ENCODE measurements around the gene KCNK16.
A peak's percentile ranks its signal among the peaks of the same experiment; 100 is the strongest.

KCNK16 gene

DNA sequence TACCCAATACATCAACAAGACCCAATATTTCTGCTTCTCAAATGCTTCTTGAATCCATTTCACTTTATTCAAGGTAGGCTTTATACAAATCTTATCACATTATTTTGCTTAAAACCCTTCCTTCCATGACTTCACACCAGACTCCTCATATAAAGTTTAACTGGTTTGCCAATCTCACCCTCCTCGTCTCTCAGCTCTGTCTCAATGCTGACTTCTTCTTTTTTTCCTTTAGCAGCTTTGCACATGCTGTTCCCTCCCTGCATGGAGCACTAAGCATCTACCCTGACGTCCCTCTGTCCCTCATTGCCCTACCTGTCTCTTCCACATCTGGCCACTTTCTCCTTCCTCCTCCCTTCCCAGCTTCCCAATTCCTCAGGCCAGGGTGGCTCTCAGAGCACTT lies 39.7 kb downstream of the KCNK16 start:
- Histone ChIP-seq H3K9me3 (no peaks in the 10 kb centered on the region), H3K4me2 (no peak overlapping the region), H3K27me3 (no peaks in the 10 kb centered on the region), H3K36me3 (no peaks in the 10 kb centered on the region), H3K9ac (no peak overlapping the region), H4K20me1 (no peaks in the 10 kb centered on the region), H3K4me1 (peaks cover 16% of the 10 kb centered on the region), H3K4me3 (no peak overlapping the region), H3K27ac (no peak overlapping the region)
- TF ChIP-seq Cebpa-rat (IDR thresholded peaks at IDR 0.05) = no peak

- Histone ChIP-seq H4K20me1 (no peaks in the 10 kb centered on the region), H3K36me3 (no peaks in the 10 kb centered on the region), H3K27me3 (no peaks in the 10 kb centered on the region), H3K4me1 (peaks cover 16% of the 10 kb centered on the region), H3K9me3 (no peaks in the 10 kb centered on the region), H3K9ac (no peak overlapping the region), H3K27ac (no peak overlapping the region), H3K4me2 (no peak overlapping the region), H3K4me3 (no peak overlapping the region)
- no peak for TF ChIP-seq Cebpa-rat (IDR thresholded peaks at IDR 0.05)
Observed at GRCh38 chr6:39281312-39281980, 41.1 kb downstream of the KCNK16 start.

DNA sequence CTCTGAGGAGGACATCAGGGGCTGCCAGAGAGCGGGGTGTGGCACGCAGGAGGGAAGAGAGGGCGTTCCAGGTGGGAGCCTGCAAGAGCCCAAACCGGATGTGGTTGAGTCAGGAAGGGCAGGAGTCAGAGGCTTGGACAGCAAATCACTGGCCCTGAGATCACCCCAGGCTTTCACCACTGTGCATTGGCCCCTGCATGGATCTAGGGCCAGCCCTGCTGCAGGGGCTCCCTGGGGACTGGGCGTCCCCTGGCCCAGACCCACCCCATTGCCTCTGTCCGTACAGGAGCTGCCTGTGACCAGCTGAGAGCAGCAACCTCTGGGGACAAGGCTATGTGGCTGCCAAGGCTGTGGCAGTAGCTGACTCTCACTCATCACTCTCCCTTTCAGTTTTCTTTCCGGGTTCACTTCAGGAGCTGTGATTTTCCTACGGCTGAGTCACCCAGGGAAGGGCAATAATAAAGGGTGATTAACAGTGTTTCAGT lies 42.2 kb downstream of the KCNK16 start:
- H3K9ac ChIP-seq = no peak overlapping the region

GRCh38 chr6:39279539-39279938 lies 43.0 kb downstream of the KCNK16 start:
- no peaks in the 10 kb centered on the region for H3K27me3 ChIP-seq
- H3K4me1 ChIP-seq = peaks cover 16% of the 10 kb centered on the region
- no peaks in the 10 kb centered on the region for H3K9me3 ChIP-seq
- H3K27ac ChIP-seq = no peak overlapping the region
- no peak overlapping the region for H3K9ac ChIP-seq
- no peaks in the 10 kb centered on the region for H4K20me1 ChIP-seq
- TF ChIP-seq Cebpa-rat (IDR thresholded peaks at IDR 0.05) = no peak
- peak overlapping the region; percentile 60 for H3K4me2 ChIP-seq
- H3K36me3 ChIP-seq = no peaks in the 10 kb centered on the region
- no peak overlapping the region for H3K4me3 ChIP-seq

More for the DNA sequence above, 42.2 kb downstream of the KCNK16 start:
- no peaks in the 10 kb centered on the region for H3K9me3 ChIP-seq
- H3K27ac ChIP-seq = no peak overlapping the region
- no peaks in the 10 kb centered on the region for H3K27me3 ChIP-seq
- H3K4me2 ChIP-seq = peak overlapping the region; percentile 60
- no peaks in the 10 kb centered on the region for H4K20me1 ChIP-seq
- H3K36me3 ChIP-seq = no peaks in the 10 kb centered on the region
- no peak overlapping the region for H3K4me3 ChIP-seq
- no peak for TF ChIP-seq Cebpa-rat (IDR thresholded peaks at IDR 0.05)
- peaks cover 16% of the 10 kb centered on the region for H3K4me1 ChIP-seq

DNA sequence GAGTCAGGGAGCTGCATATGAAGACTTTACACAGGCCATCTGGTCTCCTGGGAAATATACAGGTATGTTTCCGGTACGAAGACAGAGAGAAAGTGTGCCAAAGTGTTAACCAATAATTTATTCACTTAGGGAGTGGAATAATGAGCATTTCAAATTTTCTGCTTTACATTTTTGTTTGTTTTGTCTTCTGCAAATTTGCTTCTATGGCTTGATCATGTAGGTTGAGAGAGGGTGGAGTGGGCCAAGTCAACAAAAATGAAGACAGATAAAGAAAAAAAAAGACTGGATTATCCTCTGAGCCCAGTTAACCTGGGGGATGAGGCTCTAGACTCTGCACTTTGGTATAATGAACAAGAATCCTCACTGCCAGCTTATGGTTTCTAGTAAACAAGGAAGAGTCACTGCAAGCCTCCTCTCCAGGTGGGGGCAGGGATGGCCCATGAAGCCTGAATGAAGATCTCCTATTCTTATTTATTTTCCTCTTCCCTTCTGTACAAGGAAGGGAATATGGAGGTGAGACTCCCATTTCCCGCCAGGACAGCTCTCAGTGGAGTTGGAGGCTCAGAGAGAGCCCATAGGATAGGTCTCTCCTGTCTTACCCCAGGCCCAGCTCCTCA lies 46.0 kb downstream of the KCNK16 start:
- H3K9me3 ChIP-seq = no peaks in the 10 kb centered on the region

DNA sequence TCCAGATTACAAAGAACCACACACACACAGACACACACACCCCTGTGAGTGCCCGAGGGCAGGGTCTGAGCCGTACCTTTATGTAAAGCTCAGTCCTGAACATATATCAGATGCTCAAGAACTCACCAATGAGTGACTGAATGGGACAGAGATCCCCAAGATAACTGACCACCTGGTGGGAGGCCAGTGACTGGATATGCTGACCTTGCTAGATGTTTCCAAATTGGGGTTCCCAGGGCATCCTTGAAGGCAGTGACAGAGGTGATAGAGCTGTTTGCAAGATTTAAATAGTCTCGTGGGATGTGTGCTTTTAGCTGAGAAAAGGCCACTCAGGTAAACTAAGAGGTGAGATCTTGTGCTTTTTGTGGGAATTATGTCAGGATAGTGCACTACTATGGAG lies 47.6 kb downstream of the KCNK16 start:
- H3K36me3 ChIP-seq = no peaks in the 10 kb centered on the region
- no peak overlapping the region for H3K4me3 ChIP-seq
- no peaks in the 10 kb centered on the region for H3K9me3 ChIP-seq
- no peak for TF ChIP-seq Cebpa-rat (IDR thresholded peaks at IDR 0.05)
- no peaks in the 10 kb centered on the region for H4K20me1 ChIP-seq
- H3K9ac ChIP-seq = no peak overlapping the region
- no peak overlapping the region for H3K27ac ChIP-seq
- peaks cover 6% of the 10 kb centered on the region for H3K4me1 ChIP-seq
- H3K27me3 ChIP-seq = no peaks in the 10 kb centered on the region
- no peak overlapping the region for H3K4me2 ChIP-seq

More for the DNA sequence above, 46.0 kb downstream of the KCNK16 start:
- no peak overlapping the region for H3K4me3 ChIP-seq
- H3K4me1 ChIP-seq = peaks cover 16% of the 10 kb centered on the region
- H4K20me1 ChIP-seq = no peaks in the 10 kb centered on the region
- no peaks in the 10 kb centered on the region for H3K27me3 ChIP-seq
- H3K4me2 ChIP-seq = no peak overlapping the region
- TF ChIP-seq Cebpa-rat (IDR thresholded peaks at IDR 0.05) = no peak
- no peaks in the 10 kb centered on the region for H3K36me3 ChIP-seq
- H3K27ac ChIP-seq = no peak overlapping the region
- no peak overlapping the region for H3K9ac ChIP-seq

DNA sequence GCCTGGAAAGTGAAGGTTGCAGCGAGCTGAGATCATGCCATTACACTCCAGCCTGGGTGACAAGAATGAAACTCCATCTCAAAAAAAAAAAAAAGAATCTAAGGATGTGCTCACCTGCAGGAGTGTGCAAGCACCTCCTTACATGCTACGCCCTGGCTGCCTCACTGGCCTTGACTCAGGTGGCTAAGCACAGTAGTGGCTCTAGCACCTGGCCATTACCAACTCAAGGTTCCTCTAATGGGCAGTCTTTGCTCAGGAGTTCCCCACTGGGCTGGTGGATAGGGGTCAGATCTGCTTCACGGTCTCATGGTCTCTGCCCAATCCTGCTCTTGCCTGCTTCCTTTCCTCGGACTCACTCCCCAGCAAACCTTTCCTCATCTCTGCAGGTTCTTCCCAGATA lies 48.0 kb downstream of the KCNK16 start:
- Histone ChIP-seq H3K9ac (no peak overlapping the region), H3K27ac (no peak overlapping the region), H3K9me3 (no peaks in the 10 kb centered on the region), H3K4me2 (no peak overlapping the region), H3K27me3 (no peaks in the 10 kb centered on the region), H3K4me1 (peaks cover 2% of the 10 kb centered on the region), H4K20me1 (no peaks in the 10 kb centered on the region), H3K4me3 (no peak overlapping the region), H3K36me3 (no peaks in the 10 kb centered on the region)
- TF ChIP-seq Cebpa-rat (IDR thresholded peaks at IDR 0.05) = no peak

DNA sequence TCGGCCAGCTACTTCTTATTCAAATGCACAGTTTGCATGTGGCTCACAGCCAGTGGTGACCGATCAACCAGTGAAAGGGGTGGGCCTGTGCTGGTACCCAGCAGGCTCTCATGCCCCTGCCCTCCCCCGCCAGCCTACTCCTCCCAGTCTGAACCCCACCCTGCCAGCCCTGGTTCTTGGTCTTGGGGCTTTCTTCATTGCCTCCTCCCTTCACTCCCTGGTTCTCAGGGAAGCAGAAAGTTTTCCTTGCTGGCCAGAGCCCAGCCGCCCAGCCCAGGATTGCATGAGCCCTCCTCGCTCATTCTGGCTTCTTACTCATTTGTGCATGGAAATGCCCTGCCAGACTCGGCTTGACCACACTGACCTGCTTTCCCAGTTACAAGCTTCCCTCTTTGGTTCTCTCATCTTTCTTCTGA lies 49.1 kb downstream of the KCNK16 start:
- Histone ChIP-seq H3K9ac (no peak overlapping the region), H3K4me2 (no peak overlapping the region), H3K27me3 (no peaks in the 10 kb centered on the region), H3K9me3 (no peaks in the 10 kb centered on the region), H3K4me1 (no peaks in the 10 kb centered on the region), H3K36me3 (no peaks in the 10 kb centered on the region), H3K27ac (no peak overlapping the region), H4K20me1 (no peaks in the 10 kb centered on the region), H3K4me3 (no peak overlapping the region)
- TF ChIP-seq Cebpa-rat (IDR thresholded peaks at IDR 0.05) = no peak

DNA sequence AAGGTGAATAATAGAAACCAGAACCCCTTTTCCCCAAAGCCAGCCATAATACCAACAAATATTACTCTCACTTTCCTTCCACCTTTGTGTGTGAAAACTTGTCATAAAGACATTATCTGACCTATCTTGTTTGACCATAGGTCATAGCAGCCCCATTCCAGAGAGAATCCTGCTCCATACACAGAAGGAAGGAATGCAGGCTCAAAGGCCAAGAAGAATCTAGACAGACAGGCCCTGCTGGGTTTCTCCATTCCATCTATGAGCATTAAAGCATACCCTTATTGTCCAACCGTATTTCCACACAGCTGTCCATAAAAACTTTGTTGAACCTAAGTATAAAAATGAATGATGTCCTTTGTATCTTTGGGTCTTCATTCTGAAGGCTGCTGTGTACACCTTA lies 52.5 kb downstream of the KCNK16 start:
- Histone ChIP-seq H3K36me3 (no peaks in the 10 kb centered on the region), H3K4me1 (no peaks in the 10 kb centered on the region), H3K4me2 (no peak overlapping the region), H3K9me3 (no peaks in the 10 kb centered on the region), H3K27ac (no peak overlapping the region), H3K27me3 (no peaks in the 10 kb centered on the region), H3K4me3 (no peak overlapping the region), H4K20me1 (no peaks in the 10 kb centered on the region), H3K9ac (no peak overlapping the region)
- TF ChIP-seq Cebpa-rat (IDR thresholded peaks at IDR 0.05) = no peak

- Histone ChIP-seq H3K4me1 (no peaks in the 10 kb centered on the region), H3K9ac (no peak overlapping the region), H4K20me1 (no peaks in the 10 kb centered on the region), H3K4me2 (no peak overlapping the region), H3K27ac (no peak overlapping the region), H3K27me3 (no peaks in the 10 kb centered on the region), H3K4me3 (no peak overlapping the region), H3K9me3 (no peaks in the 10 kb centered on the region), H3K36me3 (no peaks in the 10 kb centered on the region)
- TF ChIP-seq Cebpa-rat (IDR thresholded peaks at IDR 0.05) = no peak
Observed at GRCh38 chr6:39268721-39269120, 53.8 kb downstream of the KCNK16 start.
